T1000 (cell line): ENCODE measurements around the gene MEG3.

ENCODE experiments used
- DNase-seq: peaks from one replicate; lab custom pipeline; 2025; ENCODE audit warnings: mixed read lengths; lab: John Stamatoyannopoulos, UW

MEG3 gene

DNA sequence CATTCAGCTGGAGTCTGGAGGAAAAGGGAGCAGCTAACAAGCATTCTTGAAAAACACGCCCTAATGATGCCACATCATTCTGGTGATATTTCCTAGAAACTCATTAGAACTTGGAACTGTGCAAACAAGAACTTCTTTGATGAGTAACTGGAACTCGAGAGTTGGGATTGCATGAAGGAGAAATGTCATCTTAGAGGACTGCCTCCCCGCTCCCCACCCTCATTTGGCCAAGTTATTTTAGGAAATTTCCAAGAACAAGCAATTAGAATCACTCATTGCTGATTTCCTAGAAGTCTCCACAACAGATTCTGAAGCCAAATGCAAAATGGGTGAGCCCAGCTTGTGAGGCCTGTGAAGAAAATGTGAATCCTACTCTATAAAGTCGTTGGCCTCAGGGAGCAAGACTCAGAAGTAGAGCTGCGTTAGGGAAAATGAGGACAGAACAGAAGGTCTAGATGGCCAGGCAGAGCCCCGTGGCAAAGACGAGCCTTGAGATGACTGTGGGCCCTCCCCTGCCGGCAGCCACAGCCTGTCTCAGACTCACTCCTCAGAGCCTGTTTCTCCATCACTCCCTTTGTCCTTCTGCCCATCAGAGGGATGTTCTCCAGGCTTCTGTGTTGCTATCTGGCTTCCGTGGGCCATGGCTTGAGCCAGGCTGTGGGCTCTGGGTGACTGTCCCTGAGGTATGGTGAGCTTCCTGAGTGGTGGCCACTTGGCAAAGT, 39.2 kb downstream of the MEG3 start:
- no peak for DNase-seq

DNA sequence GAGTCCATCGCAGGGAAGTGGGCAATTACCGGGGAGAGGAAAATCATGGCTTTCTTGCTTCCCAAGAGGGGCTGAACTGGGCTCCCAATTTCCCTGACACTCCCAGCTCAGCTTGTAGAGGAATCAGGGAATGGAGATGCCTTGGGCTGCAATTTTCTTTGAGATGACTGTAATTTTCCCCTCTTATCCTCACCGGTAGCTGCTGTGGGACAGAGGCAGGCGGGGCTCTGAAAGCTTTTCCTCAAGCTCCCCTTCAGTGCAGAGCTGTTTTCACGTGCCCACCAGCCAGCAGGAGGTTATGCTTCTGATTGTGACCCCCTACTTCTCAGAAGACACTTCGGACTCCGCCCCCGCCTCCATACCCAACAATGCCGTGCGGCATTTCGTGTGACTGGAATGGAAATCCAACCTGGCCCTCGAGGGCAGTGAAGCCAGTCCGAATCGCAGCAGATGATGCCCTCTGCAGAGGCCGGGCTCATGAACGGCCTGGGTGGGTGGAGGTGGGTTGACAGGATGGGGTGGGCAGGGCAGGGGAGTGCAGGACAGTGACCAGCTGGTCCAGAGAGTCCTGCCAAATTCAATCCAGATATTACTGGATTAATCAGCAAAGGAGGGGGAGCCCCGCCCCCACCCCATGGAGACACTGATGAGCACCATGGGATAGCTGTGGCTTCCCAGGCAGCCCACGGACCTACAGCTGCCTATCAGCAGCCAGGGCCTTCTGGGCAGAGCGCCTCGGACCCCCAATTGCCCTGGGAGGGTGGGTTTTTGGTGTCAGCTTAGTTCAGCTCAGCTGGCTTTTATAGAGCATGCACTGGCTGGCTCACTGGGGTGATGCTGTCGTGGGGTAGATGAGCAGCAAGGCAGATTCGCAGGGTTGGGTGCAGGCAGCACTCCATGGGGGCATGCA, 40.0 kb downstream of the MEG3 start:
- DNase-seq = no peak

DNA sequence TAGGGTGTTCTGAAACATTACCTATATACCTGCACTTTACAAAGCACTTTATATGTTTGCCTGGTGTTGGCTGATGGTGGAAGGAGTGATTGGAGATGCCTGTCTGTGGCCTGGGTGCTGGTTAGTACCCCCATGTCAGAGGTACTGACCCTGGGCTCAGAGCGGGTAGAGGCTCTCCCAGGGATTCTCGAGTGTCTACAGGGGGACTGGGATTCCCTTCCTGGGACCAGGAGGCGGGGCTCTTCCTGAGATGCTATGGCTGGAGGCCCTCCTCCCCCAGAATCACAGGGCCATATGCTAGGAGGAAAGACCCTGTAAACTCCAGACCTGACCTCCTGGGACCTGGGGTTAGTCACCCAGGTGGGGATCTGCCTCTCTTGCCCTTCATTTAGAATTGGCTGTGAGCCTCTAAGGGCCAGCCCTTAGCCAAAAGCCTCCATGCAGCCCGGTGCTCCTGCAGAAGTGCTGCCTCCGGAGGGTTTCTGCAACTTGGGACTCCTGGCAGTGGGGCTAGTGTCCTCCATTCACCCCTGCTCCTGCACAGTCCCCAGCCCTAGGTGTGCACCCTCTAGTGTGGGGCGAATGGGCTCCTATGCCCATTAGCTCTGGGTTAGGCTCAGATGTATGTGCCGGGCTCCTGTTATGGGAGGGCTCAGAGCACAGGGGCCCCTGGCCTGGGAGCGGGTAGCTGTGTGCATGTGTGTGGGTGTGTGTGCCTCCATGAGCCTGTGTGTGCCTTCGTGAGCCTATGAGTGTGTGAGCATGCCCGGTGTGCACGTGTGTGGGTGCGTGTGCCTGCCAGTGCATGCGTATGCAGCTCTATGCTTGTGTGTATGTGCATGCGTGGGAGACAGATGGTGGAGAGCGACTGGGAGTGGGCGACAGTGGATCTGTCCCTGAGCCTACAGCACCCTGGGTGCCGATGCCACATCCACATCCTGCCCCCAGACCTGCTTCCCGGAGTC, 41.0 kb downstream of the MEG3 start:
- DNase-seq = no peak

DNA sequence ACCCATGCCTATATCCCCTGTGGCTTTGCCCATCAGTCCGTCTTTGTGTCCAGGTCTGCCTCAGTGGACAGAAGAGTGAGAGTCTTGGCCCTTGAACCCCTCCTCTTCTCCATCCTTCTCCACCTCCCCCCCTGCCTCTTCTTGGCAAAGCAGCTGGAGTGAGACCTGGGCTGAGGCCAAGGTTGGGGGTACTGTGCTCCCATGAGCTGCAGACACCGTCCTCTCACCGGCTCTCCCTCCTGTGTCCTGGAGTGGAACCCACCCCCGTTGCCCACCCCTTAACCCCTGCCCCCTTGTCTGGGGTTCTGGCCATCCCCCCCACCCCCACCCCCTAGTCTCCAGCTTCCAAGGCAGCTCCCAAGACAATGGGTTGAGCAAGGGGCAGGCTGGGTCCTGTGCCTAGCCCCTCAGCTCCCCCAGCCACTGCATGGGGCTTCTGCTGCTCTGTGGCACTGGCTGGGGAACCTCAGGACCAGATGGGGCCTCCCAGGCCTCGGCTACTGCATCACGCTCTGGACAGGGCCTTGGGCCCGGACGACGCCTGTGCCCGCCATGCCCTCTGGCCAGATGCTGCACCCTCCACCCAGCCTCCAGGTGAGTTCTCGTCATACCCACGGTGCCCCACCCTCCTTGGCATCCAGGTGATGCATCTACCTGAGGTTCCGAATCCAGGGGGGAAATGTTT, 41.9 kb downstream of the MEG3 start:
- DNase-seq = no peak

DNA sequence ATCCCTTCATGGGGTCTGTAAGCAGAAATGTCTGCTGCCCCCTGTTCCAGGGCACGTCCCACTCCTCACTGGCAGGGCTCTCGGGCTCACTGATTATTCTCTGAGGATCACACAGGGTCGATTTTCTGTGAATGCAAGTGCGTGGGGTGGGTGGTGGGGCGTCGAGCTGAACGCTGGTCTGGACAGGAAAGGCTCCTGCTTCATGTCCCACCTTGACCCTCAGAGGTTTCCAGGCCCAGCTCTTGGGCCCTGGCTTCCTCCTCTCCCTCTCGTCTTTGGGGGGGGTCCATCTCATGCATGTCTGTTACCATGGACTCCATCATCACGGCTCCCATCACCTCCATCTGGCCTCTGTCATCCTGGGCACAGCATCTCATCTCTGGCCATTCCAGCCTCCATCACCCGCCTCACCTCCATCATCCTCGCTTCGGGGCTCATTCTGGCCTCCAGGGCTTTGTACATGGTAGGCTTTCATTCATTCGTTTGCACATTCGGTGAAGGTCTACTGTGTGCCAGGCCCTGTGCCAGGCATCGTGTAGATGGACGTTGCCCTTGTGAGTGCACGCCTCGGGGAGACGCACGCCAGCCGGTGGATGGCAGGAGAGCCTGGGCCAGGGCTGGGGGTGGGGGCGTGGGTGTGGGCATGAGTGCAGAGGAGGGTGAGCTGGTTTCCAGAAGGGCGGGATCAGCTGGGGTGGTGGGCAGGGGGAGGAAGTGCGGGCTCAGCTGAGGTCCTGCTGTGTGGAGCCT, 42.9 kb downstream of the MEG3 start:
- DNase-seq = no peak

DNA sequence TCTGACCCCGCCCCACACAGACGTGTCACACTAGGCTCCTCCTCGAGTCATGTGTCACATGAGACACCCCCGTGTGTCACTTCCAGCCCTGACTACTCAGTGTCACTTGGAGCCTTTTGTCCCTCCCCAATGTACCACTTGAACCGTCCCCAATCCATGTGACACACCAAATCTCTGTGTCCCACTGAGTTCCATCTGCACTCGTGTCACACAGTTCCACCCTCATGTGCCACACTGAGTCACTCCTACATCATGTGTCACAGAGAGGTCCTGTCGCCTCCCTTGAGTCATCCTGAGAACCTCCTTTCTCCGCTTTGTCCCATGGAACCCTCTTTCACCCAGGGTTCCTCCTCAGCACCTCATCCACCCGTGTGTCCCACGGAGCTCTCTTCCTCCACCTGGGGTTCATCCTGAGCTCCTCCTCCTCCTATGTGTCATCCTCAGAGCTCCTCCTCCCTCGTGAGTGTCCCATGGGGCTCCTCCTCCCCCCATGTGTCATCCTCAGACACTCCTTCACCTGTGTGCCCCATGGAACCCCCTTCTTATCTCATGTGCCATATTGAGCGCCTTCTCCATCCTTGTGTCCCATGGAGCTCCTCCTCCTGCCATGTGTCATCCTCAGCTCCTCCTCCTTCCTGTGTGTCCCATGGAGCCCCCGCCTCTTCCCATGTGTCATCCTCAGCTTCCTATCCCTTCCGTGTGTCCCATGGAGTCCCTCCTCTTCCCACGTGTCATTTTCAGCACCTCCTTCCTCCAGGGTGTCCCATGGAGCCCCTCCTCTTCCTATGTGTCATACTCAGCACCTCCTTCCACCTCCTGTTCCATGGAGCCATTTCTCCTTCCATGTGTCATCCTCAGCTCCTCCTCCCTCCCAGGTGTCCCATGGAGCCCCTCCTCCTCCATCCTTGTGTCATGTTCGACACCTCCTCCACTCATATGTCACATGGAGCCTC, 45.6 kb downstream of the MEG3 start:
- DNase-seq = peak; percentile 35

DNA sequence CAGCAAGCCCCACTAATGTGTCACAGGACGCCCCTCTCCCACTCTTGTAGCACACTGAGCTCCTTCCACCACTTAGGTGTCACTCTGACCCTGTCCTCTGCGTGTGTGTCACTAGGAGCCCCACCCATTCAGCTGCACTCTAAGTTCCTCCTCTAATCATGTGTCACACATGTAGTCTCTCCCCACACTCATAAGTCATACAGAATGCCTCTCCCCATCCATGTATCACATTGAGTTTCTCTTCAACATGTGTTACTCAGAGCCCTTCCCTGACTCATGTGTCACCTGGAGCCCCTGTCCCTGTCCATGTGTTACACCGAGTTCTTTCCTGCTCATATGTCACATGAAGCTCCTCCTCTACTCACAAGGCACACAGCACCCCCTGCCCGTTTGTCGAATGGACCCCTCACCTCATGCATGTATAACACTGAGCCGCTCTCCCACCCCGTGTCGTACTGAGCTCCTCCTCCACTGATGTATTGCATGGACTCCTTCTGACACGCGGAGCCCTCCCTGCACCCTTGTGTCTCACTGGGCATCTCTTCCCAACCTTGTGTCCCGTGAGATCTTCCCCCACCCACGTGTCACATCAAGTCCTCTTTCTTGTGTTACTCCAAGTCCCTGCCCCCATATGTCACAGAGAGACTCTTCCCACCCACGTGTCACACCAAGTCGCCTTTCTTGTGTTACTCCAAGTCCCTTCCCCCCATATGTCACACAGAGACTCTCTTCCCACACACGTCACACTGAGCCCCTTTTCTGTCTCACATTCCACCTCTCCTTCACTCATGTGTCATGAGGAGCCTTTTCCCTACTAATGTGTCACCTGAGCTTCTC, 46.6 kb downstream of the MEG3 start:
- no peak for DNase-seq

DNA sequence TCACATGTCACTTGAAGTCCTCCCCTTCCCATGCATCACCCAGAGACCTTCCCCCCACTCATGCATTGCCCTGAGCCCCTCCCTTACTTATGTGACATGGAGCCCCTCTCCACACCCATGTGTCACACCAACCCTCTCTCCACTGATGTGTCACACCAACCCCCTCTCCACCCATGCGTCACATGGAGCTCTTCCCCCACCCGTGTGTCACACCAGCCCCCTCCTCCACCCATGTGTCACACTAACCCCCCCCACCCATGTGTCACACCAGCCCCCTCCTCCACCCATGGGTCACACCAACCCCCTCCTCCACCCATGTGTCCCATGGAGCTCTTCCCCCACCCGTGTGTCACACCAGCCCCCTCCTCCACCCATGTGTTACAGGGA, 47.2 kb downstream of the MEG3 start:
- peak; percentile 24 for DNase-seq

DNA sequence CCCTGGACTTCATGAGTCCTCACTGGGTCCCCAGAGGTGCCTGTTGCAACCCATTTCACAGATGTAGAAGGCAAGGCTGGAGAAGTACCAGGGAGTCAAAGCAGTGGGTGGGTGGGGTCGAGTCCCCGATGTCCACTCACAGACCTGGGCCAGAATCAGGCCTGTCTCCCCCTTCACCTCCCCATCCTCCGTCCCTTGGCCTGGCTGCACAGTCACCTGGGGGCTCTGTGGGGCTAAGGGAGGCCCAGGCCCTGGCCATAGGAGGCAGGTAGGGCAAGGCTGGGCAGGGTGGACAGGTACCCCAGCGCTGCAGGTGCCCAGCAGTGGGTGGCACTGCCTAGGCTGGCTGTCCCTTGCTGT, 48.1 kb downstream of the MEG3 start:
- DNase-seq = no peak

DNA sequence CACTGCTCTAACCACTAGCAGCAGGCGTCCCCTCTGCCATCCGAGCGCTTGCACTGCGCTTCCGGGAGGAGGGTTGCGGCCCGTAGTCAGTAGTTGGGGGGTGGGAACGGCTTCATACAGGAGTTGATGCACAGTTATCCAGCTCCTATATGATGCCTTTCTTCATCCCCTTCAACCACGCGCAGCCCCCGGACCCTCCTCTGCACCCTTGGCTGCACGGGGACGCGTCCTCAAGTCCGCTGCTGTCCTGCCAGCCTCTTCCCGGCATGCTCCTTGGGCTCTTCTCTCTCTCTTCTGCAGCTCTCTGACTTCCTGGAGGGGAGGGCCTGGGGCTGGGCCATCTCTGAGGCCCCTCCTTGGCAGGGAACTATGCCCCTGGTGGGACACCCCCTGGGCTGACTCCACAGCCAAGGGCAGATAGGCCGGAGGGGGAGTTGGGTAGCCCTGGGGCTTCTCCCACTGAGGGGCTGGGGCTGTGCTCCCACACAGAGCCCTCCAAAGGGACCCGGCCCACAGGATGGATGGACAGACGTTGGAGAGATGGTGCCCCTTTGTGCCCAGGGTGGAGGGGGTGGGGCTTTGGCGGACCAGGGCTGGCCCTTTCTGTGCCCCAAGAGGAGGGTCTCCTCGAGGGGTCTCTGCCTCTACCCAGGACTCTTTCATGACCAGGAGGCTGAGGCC, 48.6 kb downstream of the MEG3 start:
- no peak for DNase-seq

DNA sequence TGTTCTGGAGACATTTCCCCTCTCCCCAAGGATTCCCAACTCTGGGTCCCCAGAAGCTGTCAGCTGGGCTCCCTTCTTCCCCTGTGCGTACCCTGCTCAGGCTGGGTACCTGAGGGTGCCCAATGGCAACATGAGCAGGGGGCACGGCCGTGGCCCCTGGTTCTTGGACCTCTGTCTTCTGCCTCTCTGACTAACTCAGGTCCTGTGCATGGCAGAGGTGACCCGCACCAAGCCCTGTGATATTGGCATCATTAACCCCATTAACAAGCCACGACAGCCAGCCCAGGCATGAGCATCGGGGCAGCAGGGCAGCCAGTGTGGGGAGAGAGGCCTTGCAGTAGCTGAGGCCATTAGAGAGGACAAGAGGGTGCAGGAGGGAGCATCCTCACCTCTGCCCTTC, 49.2 kb downstream of the MEG3 start:
- DNase-seq = no peak

DNA sequence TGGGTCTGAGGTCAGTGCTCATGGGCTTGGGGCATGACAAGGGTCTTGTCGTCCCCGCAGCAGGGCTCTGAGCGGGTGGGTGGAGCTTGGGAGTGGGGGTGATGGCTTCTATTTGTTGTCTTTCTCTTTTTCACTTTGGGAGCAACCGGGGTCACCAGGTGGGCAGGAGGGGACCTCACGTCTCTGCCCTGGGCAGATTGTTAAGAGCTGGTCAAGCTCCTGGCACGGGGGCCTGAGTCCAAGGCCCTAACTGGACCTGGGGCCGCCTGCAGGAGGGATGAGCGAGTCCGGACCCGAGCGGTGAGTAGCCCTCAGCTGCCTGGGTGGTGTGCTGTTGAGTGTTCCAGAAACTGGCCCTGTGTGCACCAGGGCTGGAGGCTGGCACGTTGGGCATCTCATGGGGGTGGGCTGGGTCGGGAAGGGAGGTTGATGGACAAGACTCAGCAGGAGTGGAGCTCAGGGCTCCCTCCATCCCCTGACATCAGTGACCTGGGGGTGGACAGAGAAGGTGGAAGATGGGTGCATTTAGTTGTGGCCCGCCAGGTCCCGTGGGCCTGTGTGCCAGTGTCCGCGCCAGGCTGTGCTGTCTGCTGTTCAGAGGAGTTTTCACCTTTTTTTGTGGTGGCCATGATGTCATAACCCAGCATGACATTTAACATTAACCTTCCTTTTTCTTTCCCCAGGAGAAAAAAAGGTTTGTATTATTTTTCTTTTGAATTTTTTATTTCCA, 50.1 kb downstream of the MEG3 start:
- no peak for DNase-seq

DNA sequence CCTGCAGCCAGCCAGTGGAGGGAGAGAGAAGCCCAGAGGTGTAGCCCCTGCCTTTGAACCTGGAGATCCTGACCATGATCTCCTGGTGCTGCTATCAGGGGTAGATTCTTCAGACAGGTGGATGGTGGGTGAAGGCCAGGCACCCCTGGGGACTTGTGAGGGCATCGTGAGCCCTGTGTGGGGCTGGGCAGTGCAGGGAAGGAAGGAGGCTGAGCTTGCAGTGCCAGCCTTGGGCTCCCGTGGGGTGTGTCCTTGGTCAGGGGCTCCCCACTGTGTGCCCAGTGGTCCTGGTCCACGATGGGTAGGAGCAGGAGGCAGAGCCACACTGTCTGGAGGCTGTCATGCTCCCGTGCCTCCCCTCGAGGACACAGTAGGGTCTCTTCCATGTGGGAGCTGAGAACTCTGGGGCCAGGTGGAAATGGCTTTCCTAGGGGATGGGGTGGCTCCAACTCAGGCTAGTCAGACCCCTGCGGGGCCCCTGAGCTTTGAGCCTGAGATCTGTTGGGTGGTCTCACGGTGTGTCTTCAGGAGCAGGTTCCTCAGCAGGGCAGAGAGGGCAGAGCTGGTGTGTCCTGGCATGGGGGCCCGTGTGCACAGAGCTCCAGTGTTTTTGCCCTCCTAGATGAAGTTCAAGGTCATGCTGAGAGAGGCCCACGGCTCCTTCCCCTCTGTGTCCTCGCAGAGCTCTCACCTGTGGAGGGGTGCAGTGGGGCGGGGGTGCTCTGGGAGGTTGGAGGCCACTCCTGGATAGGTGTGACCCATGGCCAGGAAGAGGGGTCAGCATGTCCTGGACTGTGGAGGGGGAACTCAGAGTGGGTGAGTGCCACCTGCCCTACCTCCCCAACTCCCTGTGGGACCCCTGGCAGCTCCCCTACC, 52.6 kb downstream of the MEG3 start:
- DNase-seq = no peak

DNA sequence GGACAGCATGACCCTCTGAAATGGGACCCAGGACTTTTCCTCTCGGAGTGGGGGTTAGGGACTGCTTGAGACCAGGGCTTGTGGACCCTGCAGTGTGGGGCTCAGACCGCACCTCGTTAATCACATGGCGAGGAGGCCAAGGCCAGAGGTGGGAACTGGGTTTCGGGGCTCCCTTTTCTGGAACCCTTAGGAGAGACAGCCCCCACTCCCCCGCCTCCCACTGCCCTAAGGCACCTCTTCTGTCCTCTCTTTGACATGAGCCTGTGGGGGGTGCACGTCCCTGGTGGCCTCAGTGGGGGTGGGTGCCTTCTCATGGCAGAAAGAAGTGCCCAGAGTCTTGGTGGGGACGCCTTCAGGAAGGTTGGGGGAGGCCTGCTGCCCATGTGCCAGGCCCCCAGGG, 53.3 kb downstream of the MEG3 start:
- DNase-seq = no peak

DNA sequence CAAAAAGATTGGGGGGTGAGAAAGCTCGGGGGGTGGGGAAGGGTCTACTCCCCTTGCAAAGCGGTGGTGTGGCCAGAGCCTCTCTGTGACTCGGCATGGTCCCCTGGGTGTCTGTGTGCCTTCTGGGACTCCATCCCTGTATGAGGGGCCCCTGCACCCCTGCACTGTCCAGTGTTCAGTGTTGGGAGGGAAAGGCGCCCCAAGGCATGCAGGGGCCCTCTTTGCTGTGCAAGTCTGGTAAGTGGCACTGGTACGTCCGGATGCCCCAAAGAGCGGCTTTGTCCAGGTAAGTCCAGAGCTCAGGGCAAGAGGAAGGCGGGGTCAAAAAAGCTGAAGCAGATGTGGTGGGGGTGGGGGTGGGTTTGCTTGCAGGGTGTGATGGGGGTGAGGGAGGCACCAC, 53.9 kb downstream of the MEG3 start:
- no peak for DNase-seq

DNA sequence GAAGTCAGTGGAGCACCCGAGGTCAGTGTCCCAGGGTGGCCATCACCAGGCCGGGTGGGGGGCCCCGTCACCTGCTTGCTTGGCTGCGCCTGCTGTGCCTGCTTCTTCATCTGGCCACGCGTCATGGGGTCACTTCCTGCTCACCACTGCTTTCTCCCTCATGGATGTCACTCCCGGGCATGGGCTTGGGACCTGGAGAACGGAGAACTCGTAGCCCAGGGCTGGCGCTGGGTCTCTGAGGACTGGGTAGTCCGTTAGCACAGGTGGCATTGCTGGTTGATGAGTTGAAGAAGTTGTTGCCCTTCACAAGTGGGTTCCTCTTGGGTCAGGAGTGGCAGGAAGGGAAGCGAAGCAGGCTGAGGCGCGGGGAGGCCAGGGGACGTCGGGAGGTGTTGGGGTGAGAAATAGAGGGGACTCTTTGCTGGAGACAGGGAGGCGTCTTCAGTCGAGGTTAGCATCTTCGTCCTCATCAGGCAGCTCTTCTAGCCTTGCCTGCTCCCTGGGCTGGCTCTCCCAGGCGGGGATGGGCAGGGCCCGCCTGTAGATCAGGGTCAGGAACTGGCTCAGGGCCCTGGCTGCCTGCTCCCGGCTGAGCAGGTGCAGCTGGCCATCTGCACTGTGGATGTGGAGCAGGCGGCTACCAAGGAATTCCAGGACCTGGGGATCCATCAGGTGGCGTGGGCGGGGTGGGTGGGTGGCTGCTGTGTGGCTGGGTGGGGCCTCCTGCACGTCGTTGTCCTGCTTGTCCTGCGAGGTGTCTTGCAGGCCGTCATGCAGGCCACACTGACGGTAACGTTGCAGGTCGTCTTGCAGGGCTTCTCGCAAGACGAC, 54.6 kb downstream of the MEG3 start:
- DNase-seq = no peak
